Measurements from ENCODE around the gene FAAP20.

DNA sequence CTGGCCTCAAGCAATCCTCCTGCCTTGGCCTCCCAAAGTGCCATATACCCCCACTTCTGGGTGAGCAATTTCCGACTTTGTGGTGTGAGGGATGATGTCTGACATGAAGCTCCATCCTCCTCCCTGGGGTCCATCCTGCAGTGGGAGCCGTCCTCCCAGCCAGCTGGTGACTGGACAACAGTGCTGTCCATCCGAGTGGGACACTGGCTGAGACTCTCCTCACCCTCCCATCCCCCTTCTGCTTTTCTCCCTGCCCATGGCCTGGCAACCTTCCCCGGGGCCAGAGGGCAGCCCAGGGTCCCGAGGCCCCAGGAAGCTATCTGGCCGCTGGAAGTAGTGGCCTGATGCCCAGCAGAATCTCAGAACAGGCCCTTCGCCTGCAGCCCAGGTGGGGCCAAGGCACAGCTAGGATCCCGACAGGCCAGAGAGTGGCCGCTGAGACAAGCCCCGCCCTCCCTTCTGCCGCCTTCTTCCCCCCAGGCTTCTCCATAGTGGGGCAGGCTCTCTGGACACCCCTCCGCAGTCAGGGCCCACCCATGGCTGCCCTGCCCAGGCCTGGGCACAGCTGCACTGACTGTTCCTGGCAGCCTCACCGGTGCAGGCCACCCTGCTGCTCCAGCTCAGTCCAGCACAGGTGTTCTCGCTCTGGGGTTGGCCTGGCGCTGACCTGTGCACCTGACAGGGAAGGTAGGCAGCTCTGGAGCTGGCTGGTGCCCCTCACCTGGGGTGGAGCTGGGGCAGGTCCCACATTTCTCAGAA lies 8.4 kb upstream of the FAAP20 start:
- TF ChIP-seq, protein P1, sequence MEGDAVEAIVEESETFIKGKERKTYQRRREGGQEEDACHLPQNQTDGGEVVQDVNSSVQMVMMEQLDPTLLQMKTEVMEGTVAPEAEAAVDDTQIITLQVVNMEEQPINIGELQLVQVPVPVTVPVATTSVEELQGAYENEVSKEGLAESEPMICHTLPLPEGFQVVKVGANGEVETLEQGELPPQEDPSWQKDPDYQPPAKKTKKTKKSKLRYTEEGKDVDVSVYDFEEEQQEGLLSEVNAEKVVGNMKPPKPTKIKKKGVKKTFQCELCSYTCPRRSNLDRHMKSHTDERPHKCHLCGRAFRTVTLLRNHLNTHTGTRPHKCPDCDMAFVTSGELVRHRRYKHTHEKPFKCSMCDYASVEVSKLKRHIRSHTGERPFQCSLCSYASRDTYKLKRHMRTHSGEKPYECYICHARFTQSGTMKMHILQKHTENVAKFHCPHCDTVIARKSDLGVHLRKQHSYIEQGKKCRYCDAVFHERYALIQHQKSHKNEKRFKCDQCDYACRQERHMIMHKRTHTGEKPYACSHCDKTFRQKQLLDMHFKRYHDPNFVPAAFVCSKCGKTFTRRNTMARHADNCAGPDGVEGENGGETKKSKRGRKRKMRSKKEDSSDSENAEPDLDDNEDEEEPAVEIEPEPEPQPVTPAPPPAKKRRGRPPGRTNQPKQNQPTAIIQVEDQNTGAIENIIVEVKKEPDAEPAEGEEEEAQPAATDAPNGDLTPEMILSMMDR (conservative IDR thresholded peaks at IDR 0.05; ENCODE audit: low read length): no peak
- TF ChIP-seq EZH2phosphoT487 (IDR thresholded peaks at IDR 0.05; ENCODE audit: borderline replicate concordance): no peak

Data from Loucy (cell line).